Jurkat, Clone E6-1 (cell line): ENCODE data around the gene HOMER3.
"Not testable (repeated sequence)": the region's sequence is repeated elsewhere in the genome, so short reads cannot be mapped to it uniquely, and the experiment has no call there.

Source experiments
- DNase-seq: peaks from one replicate; pipeline ENCODE4 v3.0.0-alpha.2; 2011; ENCODE audit warnings: low read depth, low spot score
- H3K4me3 ChIP-seq: 2 replicates; pipeline ENCODE4 v1.5.1; 2011; ENCODE audit warnings: mild to moderate bottlenecking, low read length, control low read depth, moderate library complexity

The HOMER3 gene

GRCh38 chr19:18931316-18932162, 9.5 kb downstream of the HOMER3 start:
- H3K4me3 ChIP-seq = no peak overlapping the region

DNA sequence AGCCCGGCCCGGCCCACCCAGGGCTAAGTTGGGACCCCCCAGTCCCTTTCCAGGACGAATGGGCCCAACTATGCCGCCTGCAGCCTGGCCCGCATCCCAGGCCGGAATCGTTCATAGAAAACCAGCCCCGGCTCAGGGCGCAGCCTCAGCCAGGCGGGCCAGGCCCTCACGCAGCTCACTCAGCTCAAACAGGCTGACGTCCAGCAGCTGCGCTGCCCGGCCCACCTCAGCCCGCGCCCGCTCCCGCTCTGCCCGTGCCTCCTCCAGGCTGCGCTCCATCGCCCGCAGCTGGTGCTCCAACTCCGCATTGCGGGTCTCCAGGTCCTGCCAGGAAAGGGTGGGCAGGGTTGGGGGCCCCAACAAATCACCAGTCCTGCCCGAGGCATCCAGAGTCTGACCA, 11.7 kb downstream of the HOMER3 start:
- no peak for DNase-seq
- H3K4me3 ChIP-seq = no peak overlapping the region

More at GRCh38 chr19:18931316-18932162, 9.5 kb downstream of the HOMER3 start:
- no peak for DNase-seq

DNA sequence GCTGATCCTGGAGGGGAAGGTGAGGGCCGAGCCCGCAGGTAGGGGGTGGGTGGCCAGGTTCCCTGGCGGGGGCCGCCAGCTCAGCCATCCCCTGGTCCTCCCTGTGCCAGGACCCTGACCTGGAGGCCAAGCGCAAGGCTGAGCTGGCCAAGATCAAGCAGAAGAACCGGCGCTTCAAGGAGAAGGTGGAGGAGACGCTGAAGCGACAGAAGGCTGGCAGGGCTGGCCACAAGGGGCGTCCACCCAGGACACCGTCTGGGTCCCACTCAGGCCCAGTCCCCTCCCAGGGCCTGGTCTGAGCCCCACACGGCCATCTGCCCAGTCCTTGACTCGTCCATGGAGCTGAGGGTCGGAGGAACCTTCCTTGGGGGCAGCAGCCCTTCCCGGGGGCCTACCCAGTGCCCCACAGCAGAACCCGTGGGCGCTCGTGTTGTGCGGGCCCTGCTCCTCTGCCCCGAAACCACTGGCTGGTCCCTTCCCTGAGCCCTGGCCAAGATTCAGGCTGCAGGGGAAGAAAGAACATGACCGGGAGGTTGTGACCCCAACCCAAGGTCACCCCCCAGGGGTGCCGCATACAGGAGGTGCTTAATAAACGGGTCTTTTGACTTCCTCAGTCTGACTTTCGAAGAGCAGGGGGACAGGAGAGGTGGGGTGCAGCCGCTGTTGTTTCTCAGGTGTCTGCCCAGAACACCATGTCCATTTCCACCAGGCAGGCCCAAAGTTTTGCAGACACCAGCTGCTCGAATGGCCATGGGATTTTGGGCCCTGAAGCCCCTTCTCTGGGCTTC, 12.8 kb downstream of the HOMER3 start:
- H3K4me3 ChIP-seq = no peak overlapping the region
- DNase-seq = no peak

- DNase-seq = no peak
- H3K4me3 ChIP-seq = no peak overlapping the region
Observed at GRCh38 chr19:18924684-18925213, 16.3 kb downstream of the HOMER3 start.

GRCh38 chr19:18922228-18922985, 18.6 kb downstream of the HOMER3 start:
- DNase-seq = no peak
- H3K4me3 ChIP-seq = no peak overlapping the region

GRCh38 chr19:18921593-18921992, 19.4 kb downstream of the HOMER3 start:
- H3K4me3 ChIP-seq = no peak overlapping the region
- DNase-seq = no peak

DNA sequence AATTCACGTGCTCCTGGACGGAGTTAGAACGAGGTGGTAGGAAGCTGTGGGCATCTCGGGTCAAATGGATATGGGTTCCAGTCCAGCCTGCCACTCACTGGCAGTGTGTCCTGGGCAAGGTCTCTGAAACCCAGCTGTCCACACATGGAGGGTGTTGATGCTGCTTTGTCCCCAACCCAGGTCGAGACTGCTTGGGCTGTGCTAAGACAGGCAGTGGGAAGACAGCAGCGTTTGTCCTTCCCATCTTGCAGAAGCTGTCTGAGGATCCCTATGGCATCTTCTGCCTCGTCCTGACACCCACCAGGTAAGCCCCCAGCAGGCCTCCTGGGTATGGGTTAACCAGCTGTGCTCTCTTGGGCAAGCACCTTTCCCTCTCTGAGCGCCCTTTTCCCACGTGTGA, 20.6 kb downstream of the HOMER3 start:
- no peak for DNase-seq
- peak overlapping the region; percentile 100 for H3K4me3 ChIP-seq

- DNase-seq = no peak
- peak overlapping the region; percentile 100 for H3K4me3 ChIP-seq
Observed at GRCh38 chr19:18919900-18920214, 21.2 kb downstream of the HOMER3 start.

GRCh38 chr19:18919086-18919899, 21.7 kb downstream of the HOMER3 start, which contains the start of the genes COPE and DDX49:
COPE (minus strand) TSS chr19:18919387; CDS start chr19:18919348, 39 bp downstream.
DDX49 (plus strand) TSS chr19:18919715; CDS start chr19:18919742, 27 bp downstream.
- DNase-seq = peak; percentile 100
- peak within 1 kb of the TSS; percentile 100 for H3K4me3 ChIP-seq

GRCh38 chr19:18917593-18917992, 23.4 kb downstream of the HOMER3 start:
- not testable (repeated sequence) for DNase-seq
- H3K4me3 ChIP-seq = peak overlapping the region; percentile 100; the same call in 1 of the 2 replicates

DNA sequence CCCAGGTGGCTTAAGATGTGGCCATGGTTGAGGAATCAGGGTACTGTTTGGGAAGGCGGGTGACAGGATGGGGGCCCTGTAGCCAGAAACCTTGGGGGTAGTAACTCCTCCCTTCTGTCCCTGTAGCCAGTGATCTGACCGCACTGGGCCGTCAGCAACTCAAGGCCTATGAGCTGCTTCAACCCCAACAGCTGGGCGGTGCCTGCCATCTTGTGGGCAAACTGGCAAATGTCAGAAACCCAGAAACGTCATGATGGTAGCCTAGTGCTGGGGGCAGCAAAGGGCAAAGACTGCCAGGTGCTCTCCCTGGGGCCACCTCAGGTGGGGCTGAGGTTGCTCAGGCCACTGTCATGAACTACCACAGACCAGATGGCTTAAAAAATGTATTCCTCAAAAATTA, 25.4 kb downstream of the HOMER3 start:
- DNase-seq = peak; percentile 45

GRCh38 chr19:18913466-18913865, 27.6 kb downstream of the HOMER3 start:
- no peak overlapping the region for H3K4me3 ChIP-seq
- DNase-seq = no peak

More for the DNA sequence above, 25.4 kb downstream of the HOMER3 start:
- H3K4me3 ChIP-seq = no peak overlapping the region

- no peak overlapping the region for H3K4me3 ChIP-seq
- DNase-seq = no peak
Observed at GRCh38 chr19:18912933-18913332, 28.1 kb downstream of the HOMER3 start.

DNA sequence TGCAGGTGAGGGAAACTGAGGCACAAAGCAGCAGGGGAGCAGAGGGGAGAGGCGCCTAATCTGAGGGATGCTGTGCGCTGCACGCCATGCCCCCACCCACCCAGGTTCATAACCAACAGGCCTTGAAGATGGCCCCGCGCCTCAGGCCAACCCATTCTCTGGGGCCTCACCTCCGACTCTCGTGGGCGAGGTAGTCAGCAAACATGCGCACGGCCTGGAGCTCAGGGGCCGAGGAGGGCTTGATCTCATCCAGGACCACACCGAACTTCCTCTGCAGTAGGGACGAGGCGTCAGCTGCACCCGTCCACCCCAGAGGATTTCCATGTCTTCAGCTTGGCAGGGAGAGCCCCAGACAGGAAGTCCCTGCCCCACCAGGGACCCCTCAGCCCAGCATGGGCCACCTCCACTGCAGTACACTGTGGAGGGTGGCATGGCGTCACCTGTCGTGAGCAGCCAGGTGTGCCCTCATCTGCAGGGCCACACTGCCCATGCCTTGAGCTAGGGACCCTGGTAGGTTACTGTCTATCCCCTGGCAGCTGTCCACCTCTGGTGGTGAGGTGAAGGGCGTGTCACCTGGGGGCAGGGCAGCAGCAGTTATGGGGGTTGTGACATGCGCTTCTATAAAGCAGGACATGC, 30.1 kb downstream of the HOMER3 start:
- DNase-seq = no peak
- H3K4me3 ChIP-seq = no peak overlapping the region

DNA sequence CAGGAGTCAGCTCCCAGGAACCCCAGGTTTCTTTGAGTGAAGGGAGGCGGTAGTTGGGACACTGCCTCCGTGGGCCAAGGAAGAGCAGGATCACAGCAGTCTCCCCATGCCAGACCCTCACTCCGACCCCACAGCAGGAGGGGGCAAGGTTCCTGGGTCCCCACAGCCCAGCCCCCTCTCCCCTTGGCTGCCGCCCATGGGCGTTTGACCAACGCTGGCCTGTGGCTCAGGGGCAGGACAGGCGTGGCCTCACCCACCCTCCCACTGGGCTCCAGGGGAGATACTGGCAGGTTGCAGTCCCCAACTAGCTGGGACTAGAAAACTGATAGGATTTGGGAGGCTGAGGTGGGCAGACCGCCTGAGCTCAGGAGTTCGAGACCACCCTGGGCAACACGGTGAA, 31.0 kb downstream of the HOMER3 start:
- no peak overlapping the region for H3K4me3 ChIP-seq
- no peak for DNase-seq

DNA sequence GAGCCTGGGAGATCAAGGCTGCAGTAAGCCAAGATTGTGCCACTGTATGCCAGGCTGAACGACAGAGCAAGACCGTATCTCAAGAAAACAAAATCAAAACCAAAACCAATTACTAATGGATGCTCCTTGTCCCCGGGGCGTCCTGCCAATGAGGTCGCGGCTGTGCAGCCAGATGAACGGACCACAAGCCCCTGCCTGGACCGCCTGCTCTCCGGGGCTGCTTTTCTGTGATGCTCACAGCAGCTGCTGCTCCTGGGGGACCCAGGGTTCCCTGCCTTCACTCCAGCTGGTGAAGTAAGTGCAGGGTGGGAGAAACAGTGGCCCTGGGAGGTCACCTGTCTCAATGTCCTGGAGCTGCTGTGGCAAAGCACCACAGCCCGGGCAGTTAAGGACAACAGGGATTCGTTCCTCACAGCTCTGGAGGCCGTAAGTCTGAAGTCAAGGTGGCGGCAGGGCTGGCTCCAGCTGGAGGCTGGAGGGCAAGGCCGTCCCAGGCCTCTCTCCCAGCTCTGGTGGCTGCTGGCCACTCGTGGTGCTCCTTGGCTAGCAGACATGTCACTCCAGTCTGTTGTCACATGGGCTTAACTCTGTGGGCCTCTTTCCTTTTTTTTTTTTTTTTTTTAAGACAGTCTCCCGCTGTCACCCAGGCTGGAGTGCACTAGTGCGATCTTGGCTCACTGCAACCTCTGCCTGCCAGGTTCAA, 31.9 kb downstream of the HOMER3 start:
- no peak overlapping the region for H3K4me3 ChIP-seq
- DNase-seq = no peak
